Measurements from ENCODE around the gene DLK2.
"Not testable (repeated sequence)": the region's sequence is repeated elsewhere in the genome, so short reads cannot be mapped to it uniquely, and the experiment has no call there.

Gene DLK2, protein sequence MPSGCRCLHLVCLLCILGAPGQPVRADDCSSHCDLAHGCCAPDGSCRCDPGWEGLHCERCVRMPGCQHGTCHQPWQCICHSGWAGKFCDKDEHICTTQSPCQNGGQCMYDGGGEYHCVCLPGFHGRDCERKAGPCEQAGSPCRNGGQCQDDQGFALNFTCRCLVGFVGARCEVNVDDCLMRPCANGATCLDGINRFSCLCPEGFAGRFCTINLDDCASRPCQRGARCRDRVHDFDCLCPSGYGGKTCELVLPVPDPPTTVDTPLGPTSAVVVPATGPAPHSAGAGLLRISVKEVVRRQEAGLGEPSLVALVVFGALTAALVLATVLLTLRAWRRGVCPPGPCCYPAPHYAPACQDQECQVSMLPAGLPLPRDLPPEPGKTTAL

DNA sequence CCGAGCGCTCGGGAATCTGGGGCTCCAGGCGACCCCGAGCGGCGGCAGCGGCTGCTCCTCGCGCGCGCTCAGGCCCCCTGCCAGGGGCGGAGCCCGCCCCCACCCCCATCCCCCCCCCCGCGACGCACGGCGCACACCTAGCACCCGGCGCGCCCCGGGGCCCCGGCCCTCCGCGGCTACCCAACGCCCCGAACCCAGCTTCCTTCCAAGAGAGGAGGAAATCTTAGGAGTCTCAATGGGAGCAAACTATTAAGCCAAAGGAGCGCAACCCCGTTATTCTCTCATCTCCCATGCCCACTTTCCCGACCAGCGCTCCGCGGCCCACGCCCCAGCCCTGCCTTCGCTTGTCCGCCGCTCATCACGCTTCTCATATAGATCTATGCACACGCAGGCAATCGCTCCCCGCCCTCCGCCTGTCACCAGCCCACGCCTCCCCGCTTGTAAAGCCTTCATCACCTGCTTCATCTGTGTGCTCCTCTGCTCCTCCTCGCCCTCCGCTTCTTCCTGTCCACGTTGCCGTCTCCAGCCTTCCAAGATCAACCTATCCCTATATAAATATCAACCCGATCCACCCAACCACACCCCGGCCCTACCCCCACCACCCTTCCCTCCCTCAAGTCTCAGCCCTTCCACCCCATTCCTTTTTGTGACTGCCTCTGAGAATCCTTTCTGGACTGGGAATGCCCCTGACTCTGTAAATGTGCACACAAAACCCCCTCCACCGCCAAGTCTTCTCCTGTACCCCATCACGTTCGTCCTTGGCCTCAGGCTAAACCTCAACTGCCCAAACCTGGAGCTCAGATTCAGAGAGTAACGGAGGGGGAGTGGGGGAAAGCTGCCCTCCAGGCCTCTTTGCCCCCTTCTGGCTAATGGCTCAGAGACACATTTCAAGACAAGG lies at the start of gene DLK2:
TSS of gene DLK2 (minus strand) at position 18 of the 898 bp plus-strand sequence. CDS start 723 bp downstream, outside the sequence.
- no peak for DNase-seq

DNA sequence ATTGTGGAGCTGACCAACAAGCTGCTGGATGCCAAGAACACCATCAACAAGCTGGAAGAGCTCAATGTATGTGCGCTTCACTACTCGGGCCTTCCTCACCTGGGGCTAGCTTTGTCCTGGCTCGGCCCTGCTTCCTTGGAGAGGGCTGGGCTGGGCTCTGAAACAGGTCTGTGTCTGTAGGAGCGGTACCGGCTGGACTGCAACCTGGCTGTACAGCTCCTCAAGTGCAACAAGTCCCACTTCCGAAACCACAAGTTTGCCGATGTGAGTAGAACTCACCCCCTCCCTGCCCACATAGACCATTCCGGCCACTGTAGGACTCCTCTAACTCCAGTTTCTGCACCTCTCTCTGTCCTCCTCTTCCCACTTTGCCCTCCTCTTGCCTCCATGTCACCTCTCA lies 48.1 kb upstream of the DLK2 start:
- DNase-seq = no peak

DNA sequence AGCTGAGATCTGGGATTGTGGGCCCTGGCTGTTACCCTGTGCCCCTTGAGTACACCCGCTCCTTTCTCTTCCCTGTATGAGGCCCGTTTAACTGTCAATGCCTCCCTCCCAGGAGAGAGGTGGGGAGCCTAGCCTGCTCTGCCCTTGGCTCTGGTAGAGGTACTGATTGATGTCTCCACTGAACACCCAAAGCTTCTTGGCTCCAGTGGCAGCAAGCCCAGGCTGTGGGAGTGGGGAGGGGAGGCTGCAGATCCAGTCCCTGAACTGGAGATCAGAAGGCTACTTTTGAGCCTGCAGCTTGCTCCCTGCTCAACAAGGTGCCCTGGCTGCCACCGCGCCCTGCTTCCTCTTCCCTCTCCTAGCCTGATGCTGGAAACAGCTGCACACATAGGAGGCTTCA lies 47.3 kb upstream of the DLK2 start:
- DNase-seq = no peak

DNA sequence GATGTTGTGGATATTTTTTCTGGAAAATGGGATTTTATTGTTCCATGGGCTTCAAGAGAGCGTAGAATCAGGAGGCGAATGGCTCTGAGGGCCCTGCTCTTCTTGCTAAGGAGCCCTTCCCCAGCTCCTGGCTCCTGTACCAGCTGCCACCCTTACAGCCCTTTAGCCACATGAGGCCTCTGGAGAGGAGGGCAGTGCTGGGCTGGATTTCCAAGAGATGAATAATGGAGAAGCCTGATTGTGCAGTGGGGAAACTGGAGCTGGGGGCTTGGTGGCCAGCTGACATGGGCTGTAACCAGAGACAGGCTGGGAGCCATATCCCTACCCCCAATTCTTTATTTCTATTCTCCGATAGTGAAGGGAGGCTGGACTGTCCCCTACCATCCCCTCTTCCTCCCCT lies 45.6 kb upstream of the DLK2 start:
- DNase-seq = no peak

DNA sequence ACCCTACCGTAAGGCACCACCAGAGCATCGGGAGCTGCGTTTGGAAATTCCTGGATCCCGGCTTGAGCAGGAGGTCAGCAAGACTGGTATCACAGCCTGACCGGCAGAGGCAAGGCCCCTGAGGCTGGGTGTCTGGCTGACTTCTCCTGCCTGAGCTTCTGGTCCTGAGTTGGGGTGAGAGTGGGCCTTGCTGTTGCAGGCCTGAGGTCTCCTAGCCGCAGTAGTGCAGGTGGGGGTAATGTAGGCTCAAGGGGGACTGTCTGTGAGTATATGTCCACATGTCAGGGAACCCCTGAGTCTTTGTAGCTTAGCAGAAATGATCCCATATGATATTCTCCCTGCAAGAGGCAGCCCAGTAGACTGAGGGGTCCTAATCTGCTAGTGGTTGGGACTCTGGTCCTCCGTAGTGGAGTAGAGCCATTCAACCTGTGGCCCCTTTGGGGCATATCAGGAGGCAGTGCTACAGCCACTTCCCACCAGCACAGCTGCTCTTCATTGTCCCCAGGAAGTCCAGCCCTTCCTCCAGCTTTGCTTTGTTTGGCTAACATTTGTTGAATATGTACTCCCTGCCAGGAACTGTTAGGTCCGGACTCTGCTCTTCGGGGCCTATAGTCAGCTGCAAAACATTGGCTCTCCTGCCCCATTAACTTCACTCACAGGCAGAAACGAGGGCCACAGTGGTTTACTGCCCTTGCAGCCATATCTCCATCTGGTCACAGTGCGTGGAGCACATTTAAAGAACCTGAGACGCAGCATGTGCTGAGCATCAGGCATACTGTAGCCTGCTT lies 43.9 kb upstream of the DLK2 start:
- DNase-seq = no peak

DNA sequence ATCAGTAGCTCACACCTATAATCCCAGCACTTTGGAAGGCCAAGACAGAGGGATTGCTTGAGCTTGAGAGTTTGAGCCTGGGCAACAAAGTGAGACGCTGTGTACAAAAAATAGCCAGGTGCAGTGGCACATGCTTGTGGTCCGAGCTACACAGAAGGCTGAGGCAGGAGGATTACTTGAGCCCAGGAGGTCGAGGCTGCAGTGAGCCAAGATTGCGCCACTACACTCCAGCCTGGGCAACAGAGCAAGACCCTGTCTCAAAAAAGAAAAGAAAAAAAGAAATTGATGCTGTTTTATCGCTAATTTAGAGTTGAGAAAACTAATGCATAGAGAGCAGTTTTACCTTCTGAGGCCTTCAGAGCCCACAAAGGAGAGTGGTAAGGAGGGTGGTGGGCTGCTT lies 42.9 kb upstream of the DLK2 start:
- not testable (repeated sequence) for DNase-seq

DNA sequence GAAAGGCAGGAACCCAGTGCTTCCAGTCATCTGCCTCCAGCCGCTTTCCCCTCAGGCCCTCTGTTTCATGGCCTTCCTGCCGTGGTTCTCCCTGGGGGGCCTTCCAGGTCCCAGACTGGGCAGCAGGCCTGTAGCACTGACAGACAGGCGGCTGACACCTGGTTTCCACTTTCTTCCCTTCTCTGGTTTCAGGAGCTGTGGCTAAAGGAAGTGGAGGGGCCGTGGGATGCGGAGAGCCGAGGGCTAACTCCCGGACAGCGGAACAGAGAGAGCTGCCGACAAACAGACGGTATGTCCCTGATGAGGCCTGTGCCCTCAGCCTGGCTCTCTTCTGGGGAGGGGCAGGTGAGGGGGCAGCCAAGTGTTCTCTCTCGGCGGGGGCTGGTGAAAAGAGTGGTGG lies 42.3 kb upstream of the DLK2 start:
- no peak for DNase-seq

DNA sequence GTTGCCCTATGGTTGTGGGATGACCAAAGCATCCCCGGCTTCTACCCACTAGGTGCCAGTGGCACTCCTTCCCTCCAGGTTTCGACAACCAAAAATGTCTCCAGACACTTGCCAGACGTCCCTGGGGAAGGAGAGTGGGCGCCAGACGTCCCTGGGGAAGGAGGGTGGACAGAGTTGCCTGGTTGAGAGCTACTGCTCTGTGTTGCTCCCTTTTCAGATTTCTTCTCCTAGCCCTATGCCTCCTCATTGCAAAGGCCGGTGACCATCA lies 41.7 kb upstream of the DLK2 start:
- DNase-seq = no peak

DNA sequence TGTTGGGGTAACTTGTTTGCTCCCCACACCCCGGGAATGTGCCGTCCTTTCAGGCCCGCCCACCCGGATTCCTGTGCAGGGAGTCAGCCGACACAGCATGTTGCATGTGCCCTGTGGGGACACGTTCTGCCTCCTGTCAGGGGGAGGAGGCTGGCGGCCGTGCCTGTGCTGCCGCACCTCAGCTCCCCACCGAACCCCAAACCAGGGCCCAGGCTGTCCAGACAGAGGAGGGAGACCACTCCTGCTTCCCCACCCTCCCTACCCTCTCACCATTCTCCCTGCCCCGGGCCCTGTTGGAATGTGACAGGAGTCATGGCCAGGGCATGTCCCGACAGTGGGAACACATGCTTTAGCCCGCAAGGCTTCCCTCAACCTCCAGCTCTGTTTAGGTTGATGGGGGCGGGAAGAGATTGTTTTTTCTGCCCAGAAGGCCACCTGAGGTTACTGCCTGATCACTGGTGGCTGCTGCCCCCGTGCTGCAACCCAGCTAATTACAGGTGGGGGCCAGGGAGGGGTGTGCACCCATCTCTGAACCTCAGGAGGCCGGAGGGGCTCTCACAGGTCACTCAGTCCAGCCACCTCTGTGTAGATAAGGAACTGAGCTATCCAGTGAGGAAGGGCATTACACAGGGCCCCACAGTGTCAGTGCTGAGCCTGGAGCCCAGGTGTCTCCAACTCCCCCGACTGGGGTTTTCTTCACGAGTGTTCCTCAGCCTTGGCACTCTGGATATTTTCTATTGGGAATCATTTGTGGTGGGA lies 41.2 kb upstream of the DLK2 start:
- peak; percentile 57 for DNase-seq

DNA sequence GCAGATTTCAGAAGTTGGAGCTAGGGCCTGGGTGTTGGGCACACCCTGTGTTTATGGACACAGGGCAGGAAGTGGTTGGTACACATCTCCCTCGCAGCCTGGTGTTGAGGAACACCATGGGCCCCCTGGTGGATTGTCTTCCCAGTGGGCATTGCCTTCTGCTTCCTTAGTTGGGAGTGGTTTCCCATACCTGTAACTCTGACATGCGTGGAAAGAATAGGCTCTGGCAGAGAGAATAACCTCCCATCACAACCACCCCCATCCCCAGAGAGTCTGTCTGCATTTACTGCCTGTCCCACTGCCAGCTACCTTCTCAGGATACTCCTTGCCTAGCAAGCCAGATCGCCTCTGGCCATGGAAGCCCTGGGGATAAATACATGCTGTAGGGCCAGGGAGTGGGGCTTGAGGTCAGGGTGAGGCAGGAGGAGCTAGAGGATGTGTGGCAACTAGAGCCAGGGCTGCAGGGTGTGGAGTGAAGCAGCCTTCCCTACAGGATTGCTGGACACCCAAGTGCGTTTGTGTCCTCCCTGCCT lies 40.1 kb upstream of the DLK2 start:
- DNase-seq = no peak

DNA sequence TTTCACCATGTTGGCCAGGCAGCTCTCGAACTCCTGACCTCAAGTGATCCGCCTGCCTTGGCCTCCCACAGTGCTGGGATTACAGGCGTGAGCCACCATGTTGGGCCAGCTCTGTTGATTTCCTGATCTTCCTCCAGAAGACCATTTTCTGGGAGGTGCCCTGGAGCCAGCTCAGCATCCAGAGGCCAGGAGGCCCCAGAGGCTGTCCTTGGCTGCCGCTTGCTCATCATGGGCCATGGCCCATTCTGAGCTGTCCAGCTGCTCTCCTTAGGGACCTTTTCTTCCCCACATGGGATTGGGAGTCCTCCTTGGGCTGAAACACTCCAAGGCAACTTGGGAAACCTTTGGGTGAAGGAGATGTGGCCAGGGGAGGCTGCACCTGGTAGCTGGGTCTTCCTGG lies 39.4 kb upstream of the DLK2 start:
- no peak for DNase-seq

DNA sequence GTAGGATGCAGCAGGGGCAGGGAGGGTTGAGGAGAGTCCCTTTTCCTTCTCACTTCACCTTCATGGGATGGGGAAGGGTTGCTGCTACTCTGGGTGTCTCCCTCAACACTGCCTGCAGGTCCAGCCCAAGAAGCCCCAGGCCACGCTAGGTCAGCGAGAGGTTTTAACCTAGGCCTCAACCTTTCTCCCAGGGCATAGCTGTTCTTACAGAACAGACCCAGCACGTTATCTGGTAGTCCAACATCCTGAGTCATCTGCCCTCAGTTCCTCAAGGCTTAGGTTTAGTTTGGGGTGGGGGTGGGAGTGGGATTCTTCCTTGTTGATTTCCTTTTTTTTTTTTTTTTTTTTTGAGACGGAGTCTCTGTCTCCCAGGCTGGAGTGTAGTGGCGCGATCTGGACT lies 39.0 kb upstream of the DLK2 start:
- no peak for DNase-seq

DNA sequence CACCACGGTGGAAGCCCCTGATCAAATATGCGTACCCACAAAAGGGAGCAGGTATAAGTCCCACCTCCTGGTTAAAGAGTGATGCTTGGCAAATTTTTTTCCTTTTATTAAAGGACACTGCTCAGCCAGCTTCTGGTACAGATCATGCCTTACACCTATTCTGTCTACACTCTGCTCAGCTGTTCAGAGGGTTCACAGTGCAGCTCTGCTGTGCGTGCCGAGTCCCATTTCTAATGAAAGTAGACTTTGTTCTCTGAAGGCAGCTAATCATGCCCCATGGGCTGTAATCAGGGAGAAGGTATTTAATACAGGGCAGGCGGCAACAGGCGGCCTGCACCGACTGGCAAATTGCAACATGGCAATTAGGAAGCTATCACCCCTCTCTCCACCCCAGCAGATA lies 38.5 kb upstream of the DLK2 start:
- no peak for DNase-seq

DNA sequence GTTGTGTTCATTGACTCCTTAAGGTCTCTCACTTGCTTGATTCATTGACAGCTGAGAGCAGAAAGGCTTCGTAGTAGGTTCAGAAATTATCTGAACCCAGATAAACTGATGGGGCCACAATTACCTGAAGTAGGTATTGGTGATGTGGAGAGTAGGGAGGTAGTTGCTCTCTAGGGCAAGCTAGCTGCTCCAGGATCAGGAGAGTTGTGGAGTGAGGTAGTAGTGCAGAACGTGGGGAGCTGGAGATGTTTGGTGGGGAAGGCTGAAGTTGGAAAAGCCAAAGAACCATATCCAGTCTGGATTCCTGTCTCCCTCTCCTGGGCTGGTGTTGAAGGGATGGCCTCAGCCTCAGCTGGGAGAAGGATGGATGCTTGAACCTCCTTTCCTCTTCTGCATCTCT lies 37.9 kb upstream of the DLK2 start:
- DNase-seq = no peak

DNA sequence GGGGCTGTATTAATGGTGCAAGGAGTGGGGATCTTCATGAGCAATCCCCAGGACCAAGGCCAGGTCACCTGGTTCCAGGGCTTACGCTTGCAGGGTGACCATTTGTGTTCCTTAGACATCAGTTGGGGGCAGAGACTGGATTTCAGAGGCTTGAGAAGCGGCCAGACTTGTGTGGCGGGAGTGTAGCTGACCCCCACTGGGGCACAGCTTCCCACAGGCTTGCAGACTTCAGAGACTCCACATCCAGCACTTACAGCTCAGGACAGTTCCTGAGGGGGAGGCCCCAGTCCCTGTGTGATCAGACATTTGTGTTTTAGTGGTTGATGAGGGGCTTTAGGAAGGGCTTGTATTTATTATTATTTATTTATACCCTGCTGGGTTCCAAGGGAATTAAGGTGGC lies 37.3 kb upstream of the DLK2 start:
- DNase-seq = no peak

DNA sequence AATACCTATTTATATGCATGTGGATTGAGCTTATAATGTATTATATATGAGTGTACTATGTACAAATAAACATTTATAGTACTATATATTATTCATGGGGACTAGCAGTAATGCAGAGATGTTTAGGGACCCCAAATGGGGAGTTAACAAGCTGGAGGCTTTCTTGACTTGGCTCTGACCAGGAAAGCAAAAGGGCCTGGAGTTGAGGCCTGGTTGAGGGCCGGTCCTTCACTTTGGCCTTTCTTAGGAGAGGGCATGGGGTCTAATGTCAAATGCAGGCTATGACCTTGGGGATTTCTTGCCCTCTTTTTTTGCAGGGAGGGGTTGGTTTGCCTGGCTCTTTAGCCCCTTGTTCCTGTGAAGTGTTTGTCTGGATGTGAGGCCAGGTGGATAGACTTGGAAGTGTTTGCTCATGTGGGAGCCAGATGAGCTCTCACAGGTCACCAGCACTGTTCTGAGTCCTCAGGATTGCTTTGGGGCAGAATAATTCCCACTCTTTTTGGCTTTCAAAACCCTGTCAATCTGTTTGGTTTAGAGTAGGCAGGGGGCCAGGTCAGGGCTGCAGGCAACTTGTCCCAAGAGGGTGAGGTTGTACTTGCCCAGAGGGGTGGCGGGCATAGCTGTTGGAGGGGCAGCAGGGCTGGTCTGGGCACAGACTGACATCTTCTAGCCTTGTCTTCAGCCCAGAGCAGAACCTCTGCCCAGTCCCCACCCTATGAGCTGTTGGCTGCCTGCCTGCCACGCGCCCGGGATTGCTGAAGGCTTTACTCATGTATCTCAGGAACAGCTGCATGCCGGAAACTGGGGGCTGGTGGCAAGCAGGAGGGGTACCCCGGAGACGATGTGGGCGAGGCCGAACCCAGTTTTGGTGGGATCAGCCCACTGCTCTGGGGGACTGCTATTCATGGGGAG lies 36.7 kb upstream of the DLK2 start:
- peak; percentile 66 for DNase-seq

DNA sequence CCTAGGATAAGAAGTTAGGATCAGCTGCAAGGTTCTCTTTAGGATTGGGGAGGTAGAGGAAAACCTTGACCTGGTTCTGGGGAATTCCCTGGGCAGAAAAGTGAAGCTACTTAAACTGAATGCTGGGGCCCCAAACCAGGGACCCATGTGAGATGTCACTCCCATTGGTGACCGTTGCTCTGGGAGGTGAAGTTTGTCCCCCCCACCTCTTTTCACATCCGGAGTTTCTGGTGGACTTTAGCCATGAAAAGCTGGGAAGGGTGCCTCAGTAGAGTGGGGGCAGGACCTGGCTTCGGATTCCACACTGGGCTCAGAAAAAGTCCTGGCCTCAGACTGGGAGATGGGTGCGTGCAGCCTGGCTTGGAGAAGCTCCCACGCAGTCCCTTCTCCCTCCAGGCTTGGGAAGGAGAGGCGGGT lies 35.2 kb upstream of the DLK2 start:
- DNase-seq = no peak

DNA sequence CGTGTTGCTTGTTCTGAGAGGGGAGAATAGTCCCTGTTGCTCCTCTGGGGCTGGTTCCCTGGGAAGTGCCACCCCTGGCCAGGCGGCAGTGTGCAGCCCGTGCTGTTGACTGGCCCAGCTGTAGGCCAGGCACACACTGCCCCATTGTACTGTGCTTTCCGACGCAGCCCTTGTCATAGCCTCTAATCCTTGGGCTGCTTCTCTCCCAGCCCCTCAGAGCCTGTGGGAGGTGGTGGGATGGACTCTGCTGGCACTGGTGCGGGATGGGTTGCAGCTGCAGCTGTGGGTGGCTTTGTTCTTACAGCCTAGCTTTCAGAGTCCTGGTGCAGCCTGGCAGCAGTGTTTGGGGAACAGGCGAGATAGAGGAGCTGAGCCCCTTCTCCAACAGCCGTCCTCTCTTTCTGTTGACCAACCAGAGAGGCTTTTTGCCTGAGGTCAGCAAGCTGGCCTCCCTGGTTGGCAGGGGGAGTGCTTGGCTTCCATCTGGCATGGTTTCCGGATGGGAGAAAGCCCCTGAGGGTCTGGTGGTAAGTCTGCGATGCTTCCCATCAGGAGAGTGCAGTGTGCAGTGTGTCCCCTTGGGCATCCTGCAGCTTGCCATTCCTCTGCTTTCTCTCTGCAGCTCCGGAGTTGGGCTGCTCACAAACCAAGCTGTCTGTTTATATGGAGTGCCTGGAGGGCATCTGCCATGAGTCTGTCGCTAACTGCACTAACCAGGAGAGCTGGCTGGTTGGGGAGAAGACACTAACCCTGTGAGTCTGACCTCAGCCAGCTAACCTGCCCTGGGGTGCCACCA lies 34.1 kb upstream of the DLK2 start:
- no peak for DNase-seq

DNA sequence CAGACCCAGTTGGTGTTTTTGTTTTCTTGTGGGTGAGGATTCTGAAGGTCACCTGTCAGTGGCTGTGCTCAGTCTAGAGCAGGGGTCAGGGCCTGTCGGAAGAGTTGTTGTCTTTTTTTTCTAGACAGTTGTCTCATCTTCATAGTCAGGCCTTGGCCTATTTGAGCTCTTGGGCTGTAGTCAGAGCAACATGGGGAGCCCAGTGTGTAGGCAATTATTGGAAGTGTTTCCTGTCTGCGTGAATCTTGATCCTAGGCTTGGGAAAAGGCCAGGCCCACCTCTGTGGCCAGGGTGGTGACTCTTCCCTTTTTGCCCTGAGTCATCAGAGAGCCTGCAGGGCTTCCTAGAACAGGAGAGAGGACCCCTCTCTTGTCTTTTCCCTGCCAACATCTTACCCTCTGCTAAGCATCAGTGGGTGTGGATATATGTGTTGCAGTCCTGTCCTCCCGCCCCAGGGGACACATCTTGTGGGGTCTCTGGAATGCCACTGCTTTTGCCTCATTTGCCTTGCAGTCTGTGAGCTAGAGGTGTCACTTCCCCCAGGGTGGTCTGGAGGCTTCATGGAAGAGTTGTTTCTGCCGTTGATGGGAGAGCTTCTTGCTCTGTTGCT lies 33.4 kb upstream of the DLK2 start:
- peak; percentile 14 for DNase-seq

DNA sequence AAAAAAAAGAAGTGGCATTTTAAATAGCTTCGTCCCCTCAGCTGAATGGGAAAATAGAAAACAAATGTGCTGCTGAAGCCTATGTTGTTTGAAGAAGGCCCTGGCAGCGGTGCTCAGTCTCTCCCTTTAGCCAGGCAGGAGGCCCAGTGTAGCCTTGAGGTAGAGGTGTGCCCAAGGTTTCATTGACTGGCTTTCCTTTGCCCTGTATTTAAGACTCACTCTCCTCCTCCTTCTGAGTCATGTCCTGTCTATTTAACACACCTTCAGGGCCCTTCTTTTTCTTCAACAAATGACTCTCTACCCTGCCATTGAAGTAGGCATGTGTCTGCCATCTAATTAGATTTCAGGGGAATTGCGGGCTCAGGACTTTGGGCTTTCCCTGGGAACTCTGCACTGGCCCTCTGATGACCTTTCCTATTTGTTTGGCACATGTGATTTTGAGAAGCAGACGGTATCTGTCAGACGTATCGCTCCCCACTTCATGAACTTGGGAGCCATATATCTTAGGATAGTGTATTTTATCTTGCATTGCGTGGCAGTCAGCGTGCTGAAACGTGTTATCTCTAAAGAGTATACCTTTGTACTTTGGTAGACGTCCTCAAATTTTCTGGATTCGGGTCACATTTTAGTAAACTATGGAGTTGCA lies 26.4 kb upstream of the DLK2 start:
- no peak for DNase-seq
